WI38 (cell line): ENCODE results near the gene LDAF1.

ENCODE experiments used
- H3K4me3 ChIP-seq: 2 replicates; pipeline ENCODE4 v1.5.1; 2011; ENCODE audit warnings: low read depth, mild to moderate bottlenecking, control low read depth, low read length
- CTCF ChIP-seq: IDR thresholded peaks from 2 replicates; pipeline ENCODE4 v1.5.1; 2012; ENCODE audit warnings: low read depth, mild to moderate bottlenecking, control low read depth, low read length

The LDAF1 gene

GRCh38 chr16:21175397-21175796, 16.9 kb downstream of the LDAF1 start:
- TF ChIP-seq CTCF, result no peak
- no peak overlapping the region for H3K4me3 ChIP-seq

GRCh38 chr16:21179126-21179982, 20.9 kb downstream of the LDAF1 start:
- TF ChIP-seq CTCF, result no peak
- no peak overlapping the region for H3K4me3 ChIP-seq

- TF ChIP-seq CTCF, result no peak
- no peak overlapping the region for H3K4me3 ChIP-seq
Observed at GRCh38 chr16:21179983-21180365, 21.5 kb downstream of the LDAF1 start.

DNA sequence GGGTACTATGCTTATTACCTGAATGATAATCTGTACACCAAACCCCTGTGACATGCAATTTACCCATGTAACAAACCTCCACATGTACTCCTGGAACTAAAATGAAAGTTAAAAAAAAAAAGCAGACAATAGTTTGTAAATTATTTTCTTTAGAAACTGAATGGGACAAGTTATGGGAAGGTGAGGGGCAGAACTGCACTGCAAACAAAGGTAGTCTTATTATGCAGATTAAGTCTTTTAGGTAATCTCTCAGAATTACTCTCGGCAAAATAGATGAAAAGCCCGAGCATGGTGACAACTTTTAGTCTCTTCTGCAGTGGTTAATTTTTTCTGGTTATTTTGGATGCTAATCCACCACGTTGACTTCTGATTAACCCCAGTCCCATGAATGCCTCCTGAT, 25.5 kb downstream of the LDAF1 start:
- H3K4me3 ChIP-seq, result no peak overlapping the region

GRCh38 chr16:21184834-21185233, 26.4 kb downstream of the LDAF1 start:
- no peak for TF ChIP-seq CTCF

More for the DNA sequence above, 25.5 kb downstream of the LDAF1 start:
- TF ChIP-seq CTCF, result no peak

GRCh38 chr16:21185659-21186325, 27.3 kb downstream of the LDAF1 start:
- H3K4me3 ChIP-seq, result no peak overlapping the region
- no peak for TF ChIP-seq CTCF

More at GRCh38 chr16:21184834-21185233, 26.4 kb downstream of the LDAF1 start:
- no peak overlapping the region for H3K4me3 ChIP-seq

DNA sequence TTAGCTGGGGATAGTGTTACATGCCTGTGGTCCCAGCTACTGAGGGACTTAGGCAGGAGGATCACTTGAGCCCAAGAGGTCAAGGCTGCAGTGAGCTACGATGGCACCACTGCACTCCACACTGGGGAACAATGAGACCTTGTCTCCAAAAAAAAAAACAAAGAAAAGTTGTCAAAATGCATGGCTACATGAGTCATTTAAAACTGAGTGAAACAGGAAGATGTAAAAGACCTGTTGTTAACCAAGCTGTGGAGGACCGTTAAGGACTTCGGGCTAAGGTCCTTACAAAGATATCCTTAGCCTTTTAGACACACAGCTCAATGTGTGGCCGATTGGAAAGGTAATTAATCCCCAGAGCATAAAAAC, 27.8 kb downstream of the LDAF1 start:
- TF ChIP-seq CTCF, result no peak
- no peak overlapping the region for H3K4me3 ChIP-seq
